Subcutaneous adipose tissue (tissue), 4 donors: ENCODE data around the gene MFRP. TPM values are rescaled to one million over a fixed set of nuclear protein-coding genes. Genes with fewer than 3 reads are reported as not detected.

ENCODE experiments used
- small RNA-seq: library from RNA; depleted of rRNA; stranded (forward); fragments of <200 nt; gene quantifications from one replicate; pipeline ENCODE3, GENCODE V24; 2016
- total RNA-seq, 4 donors: library from RNA; depleted of rRNA; stranded (reverse); fragments of >200 nt; gene quantifications; one replicate each; pipeline ENCODE4 v1.1.0, GENCODE V29; 2016
- TF ChIP-seq, protein P1 (sequence below): fragments of 450-650 bp; IDR thresholded peaks from one replicate; pipeline ENCODE4 v1.5.1; 2016; ENCODE audit warnings: low read depth, mild to moderate bottlenecking, control low read depth, antibody characterized with exemption, moderate library complexity

MFRP gene
- total RNA-seq, 4 donors from 2014 or later, result not detected

DNA sequence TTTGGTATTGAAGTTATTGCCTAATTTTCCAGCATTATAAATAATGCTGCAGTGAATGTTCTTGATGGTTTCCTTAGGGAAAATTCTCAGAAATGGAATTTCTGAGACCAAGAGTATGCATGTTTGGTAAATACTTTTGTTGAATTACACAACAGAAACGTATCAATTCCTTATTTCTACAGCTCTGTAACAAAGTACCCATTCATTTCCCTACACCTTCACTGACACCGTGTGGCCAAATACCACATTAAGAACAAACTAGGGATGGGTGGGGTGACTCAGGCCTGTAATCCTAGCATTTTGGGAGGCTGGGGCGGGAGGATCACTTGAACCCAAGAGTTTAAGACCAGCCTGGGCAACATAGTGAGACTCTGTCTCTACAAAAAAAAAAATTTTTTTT, 51.3 kb downstream of the MFRP start:
- TF ChIP-seq, protein P1, sequence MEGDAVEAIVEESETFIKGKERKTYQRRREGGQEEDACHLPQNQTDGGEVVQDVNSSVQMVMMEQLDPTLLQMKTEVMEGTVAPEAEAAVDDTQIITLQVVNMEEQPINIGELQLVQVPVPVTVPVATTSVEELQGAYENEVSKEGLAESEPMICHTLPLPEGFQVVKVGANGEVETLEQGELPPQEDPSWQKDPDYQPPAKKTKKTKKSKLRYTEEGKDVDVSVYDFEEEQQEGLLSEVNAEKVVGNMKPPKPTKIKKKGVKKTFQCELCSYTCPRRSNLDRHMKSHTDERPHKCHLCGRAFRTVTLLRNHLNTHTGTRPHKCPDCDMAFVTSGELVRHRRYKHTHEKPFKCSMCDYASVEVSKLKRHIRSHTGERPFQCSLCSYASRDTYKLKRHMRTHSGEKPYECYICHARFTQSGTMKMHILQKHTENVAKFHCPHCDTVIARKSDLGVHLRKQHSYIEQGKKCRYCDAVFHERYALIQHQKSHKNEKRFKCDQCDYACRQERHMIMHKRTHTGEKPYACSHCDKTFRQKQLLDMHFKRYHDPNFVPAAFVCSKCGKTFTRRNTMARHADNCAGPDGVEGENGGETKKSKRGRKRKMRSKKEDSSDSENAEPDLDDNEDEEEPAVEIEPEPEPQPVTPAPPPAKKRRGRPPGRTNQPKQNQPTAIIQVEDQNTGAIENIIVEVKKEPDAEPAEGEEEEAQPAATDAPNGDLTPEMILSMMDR, result no peak

GRCh38 chr11:119293461-119293860, 53.0 kb downstream of the MFRP start:
- TF ChIP-seq, protein P1, result no peak

DNA sequence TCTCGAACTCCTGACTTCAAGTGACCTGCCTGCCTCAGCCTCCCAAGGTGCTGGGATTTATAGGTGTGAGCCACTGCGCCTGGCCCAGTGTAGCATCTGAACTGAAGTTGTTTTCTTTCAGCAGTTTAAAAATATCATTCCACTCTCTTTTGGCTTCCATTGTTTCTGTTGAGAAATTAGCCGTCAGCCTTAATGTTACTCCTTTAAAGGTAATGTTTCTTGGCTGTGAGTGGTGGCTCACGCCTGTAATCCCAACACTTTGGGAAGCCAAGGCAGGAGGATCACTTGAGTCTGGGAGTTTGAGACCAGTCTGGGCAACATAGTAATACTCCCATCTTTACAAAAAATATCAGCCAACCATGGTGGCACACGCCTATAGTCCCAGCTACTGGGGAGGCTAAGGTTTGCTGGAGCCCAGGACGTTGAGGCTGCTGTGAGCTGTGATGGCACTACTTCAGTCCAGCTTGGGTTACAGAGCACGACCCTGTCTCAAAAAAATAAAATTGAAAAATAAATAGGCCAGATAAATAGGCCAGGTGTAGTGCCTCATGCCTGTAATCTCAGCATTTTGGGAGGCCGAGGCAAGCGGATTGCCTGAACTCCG, 55.5 kb downstream of the MFRP start:
- TF ChIP-seq, protein P1, result no peak

Small RNA genes lying within 50 kb of the gene (small RNA-seq; reads per million reads assigned to genes)
- gene RF01225 (not detected), gene RNU6-262P (not detected)

Other genes with a start within 250 kb of the MFRP start
- 10 to 100 TPM; 12.6 to 47.9 (median 19.6) TPM for gene DPAGT1, start 244.9 kb downstream of the MFRP start, total RNA-seq
- gene C2CD2L, start 239.4 kb downstream of the MFRP start, total RNA-seq, result 10 to 100 TPM in 2 of 4 donors, 1 to 10 TPM in 2; 6.2 to 12.1 (median 9.6) TPM
- gene HINFP, start 225.1 kb downstream of the MFRP start, total RNA-seq, result 10 to 100 TPM; 13.4 to 21.3 (median 17.9) TPM
- not detected for gene ABCG4, start 197.7 kb downstream of the MFRP start, total RNA-seq
- 10 to 100 TPM; 10.9 to 27.3 (median 14.2) TPM for gene NLRX1, start 178.0 kb downstream of the MFRP start, total RNA-seq
- under 1 TPM in 3 of 4 donors, not detected in 1; 0.19 to 0.51 (median 0.22) TPM for gene NHERF4, start 161.2 kb downstream of the MFRP start, total RNA-seq
- gene CBL, start 140.4 kb downstream of the MFRP start, total RNA-seq, result 10 to 100 TPM; 18.1 to 27.4 (median 22.2) TPM
- gene MCAM, start 29.6 kb downstream of the MFRP start, total RNA-seq, result 1,000 to 10,000 TPM in 2 of 4 donors, 100 to 1,000 TPM in 2; 655 to 1,853 (median 1,046) TPM
- 10 to 100 TPM; 10.2 to 15.1 (median 11.7) TPM for gene RNF26, start 12.2 kb downstream of the MFRP start, total RNA-seq
- gene C1QTNF5, start 5.8 kb downstream of the MFRP start, total RNA-seq, result 10 to 100 TPM; 10.6 to 41.2 (median 29.8) TPM
- 1 to 10 TPM in 2 of 4 donors, under 1 TPM in 2; 0.19 to 8.7 (median 1.0) TPM for gene USP2, start 35.0 kb upstream of the MFRP start, total RNA-seq
- 10 to 100 TPM; 11.3 to 39.4 (median 22.1) TPM for gene THY1, start 76.5 kb upstream of the MFRP start, total RNA-seq